ENCODE data around the gene PTTG1IP2.

The PTTG1IP2 gene

GRCh38 chr7:90469554-90469953 lies at the start of gene PTTG1IP2:
Gene PTTG1IP2 (plus strand): TSS chr7:90469639. CDS start chr7:90469787, 148 bp downstream.
- Histone ChIP-seq H3K27me3 (no peaks in the 10 kb centered on the region), H3K36me3 (0 out of 2 replicates have a peak, but pooled peaks cover under 1% of the 10 kb centered on the region), H3K9me3 (peaks cover 17% of the 10 kb centered on the region), H3K9ac (no peak within 1 kb of the TSS), H4K20me1 (no peaks in the 10 kb centered on the region), H3K4me3 (no peak within 1 kb of the TSS), H3K27ac (no peak within 1 kb of the TSS), H3K4me1 (no peaks in the 10 kb centered on the region), H3K4me2 (no peak within 1 kb of the TSS)
- TF ChIP-seq Cebpa-rat (IDR thresholded peaks at IDR 0.05) = no peak

- no peak overlapping the region for H3K4me3 ChIP-seq
- H3K36me3 ChIP-seq = no peaks in the 10 kb centered on the region
- no peak overlapping the region for H3K9ac ChIP-seq
- H3K9me3 ChIP-seq = no peaks in the 10 kb centered on the region
- H3K4me1 ChIP-seq = no peaks in the 10 kb centered on the region
- H3K4me2 ChIP-seq = no peak overlapping the region
- no peaks in the 10 kb centered on the region for H4K20me1 ChIP-seq
- no peak for TF ChIP-seq Cebpa-rat (IDR thresholded peaks at IDR 0.05)
- no peak overlapping the region for H3K27ac ChIP-seq
- H3K27me3 ChIP-seq = no peaks in the 10 kb centered on the region
These were observed 47.8 kb upstream of the PTTG1IP2 start for GRCh38 chr7:90421651-90422050.

- no peaks in the 10 kb centered on the region for H4K20me1 ChIP-seq
- no peaks in the 10 kb centered on the region for H3K9me3 ChIP-seq
- no peaks in the 10 kb centered on the region for H3K36me3 ChIP-seq
- H3K9ac ChIP-seq = no peak overlapping the region
- H3K4me1 ChIP-seq = no peaks in the 10 kb centered on the region
- H3K27me3 ChIP-seq = no peaks in the 10 kb centered on the region
- no peak overlapping the region for H3K4me3 ChIP-seq
- no peak overlapping the region for H3K4me2 ChIP-seq
- no peak for TF ChIP-seq Cebpa-rat (IDR thresholded peaks at IDR 0.05)
- no peak overlapping the region for H3K27ac ChIP-seq
These were observed 44.7 kb upstream of the PTTG1IP2 start for GRCh38 chr7:90424720-90425119.

GRCh38 chr7:90425376-90425775 lies 44.1 kb upstream of the PTTG1IP2 start:
- H3K4me2 ChIP-seq = no peak overlapping the region
- H3K4me3 ChIP-seq = no peak overlapping the region
- no peaks in the 10 kb centered on the region for H3K9me3 ChIP-seq
- no peak overlapping the region for H3K9ac ChIP-seq
- no peaks in the 10 kb centered on the region for H3K27me3 ChIP-seq
- H4K20me1 ChIP-seq = no peaks in the 10 kb centered on the region
- no peaks in the 10 kb centered on the region for H3K4me1 ChIP-seq
- no peak for TF ChIP-seq Cebpa-rat (IDR thresholded peaks at IDR 0.05)
- H3K36me3 ChIP-seq = no peaks in the 10 kb centered on the region
- no peak overlapping the region for H3K27ac ChIP-seq

- peaks cover 21% of the 10 kb centered on the region for H3K9me3 ChIP-seq
- no peaks in the 10 kb centered on the region for H3K27me3 ChIP-seq
- no peak overlapping the region for H3K27ac ChIP-seq
- H3K36me3 ChIP-seq = no peaks in the 10 kb centered on the region
- TF ChIP-seq Cebpa-rat (IDR thresholded peaks at IDR 0.05) = no peak
- no peak overlapping the region for H3K9ac ChIP-seq
- H3K4me1 ChIP-seq = no peaks in the 10 kb centered on the region
- no peak overlapping the region for H3K4me3 ChIP-seq
- H3K4me2 ChIP-seq = no peak overlapping the region
- H4K20me1 ChIP-seq = no peaks in the 10 kb centered on the region
These were observed 38.6 kb upstream of the PTTG1IP2 start for GRCh38 chr7:90430614-90431460.

- Histone ChIP-seq H3K4me1 (no peaks in the 10 kb centered on the region), H3K4me3 (no peak overlapping the region), H3K36me3 (no peaks in the 10 kb centered on the region), H3K9me3 (peaks cover 26% of the 10 kb centered on the region), H4K20me1 (no peaks in the 10 kb centered on the region), H3K4me2 (no peak overlapping the region), H3K9ac (no peak overlapping the region), H3K27ac (no peak overlapping the region), H3K27me3 (no peaks in the 10 kb centered on the region)
- no peak for TF ChIP-seq Cebpa-rat (IDR thresholded peaks at IDR 0.05)
These were observed 36.7 kb upstream of the PTTG1IP2 start for GRCh38 chr7:90432752-90433151.

GRCh38 chr7:90433221-90433620 lies 36.2 kb upstream of the PTTG1IP2 start:
- no peak overlapping the region for H3K4me3 ChIP-seq
- no peak overlapping the region for H3K4me2 ChIP-seq
- no peak overlapping the region for H3K27ac ChIP-seq
- H4K20me1 ChIP-seq = no peaks in the 10 kb centered on the region
- H3K27me3 ChIP-seq = no peaks in the 10 kb centered on the region
- H3K9me3 ChIP-seq = peaks cover 30% of the 10 kb centered on the region
- H3K36me3 ChIP-seq = no peaks in the 10 kb centered on the region
- no peak overlapping the region for H3K9ac ChIP-seq
- H3K4me1 ChIP-seq = no peaks in the 10 kb centered on the region
- TF ChIP-seq Cebpa-rat (IDR thresholded peaks at IDR 0.05) = no peak

GRCh38 chr7:90445633-90446032 lies 23.8 kb upstream of the PTTG1IP2 start:
- Histone ChIP-seq H3K27ac (no peak overlapping the region), H3K9ac (no peak overlapping the region), H3K4me2 (no peak overlapping the region), H3K9me3 (no peaks in the 10 kb centered on the region), H3K4me1 (no peaks in the 10 kb centered on the region), H4K20me1 (no peaks in the 10 kb centered on the region), H3K27me3 (no peaks in the 10 kb centered on the region), H3K36me3 (no peaks in the 10 kb centered on the region), H3K4me3 (no peak overlapping the region)
- TF ChIP-seq Cebpa-rat (IDR thresholded peaks at IDR 0.05) = no peak

GRCh38 chr7:90446137-90446899 lies 23.1 kb upstream of the PTTG1IP2 start:
- Histone ChIP-seq H3K9me3 (no peaks in the 10 kb centered on the region), H3K27me3 (no peaks in the 10 kb centered on the region), H3K27ac (no peak overlapping the region), H3K4me2 (no peak overlapping the region), H3K4me1 (no peaks in the 10 kb centered on the region), H4K20me1 (no peaks in the 10 kb centered on the region), H3K36me3 (no peaks in the 10 kb centered on the region), H3K4me3 (no peak overlapping the region), H3K9ac (no peak overlapping the region)
- no peak for TF ChIP-seq Cebpa-rat (IDR thresholded peaks at IDR 0.05)

- Histone ChIP-seq H3K4me1 (no peaks in the 10 kb centered on the region), H3K4me3 (no peak overlapping the region), H3K27ac (no peak overlapping the region)
These were observed 16.1 kb upstream of the PTTG1IP2 start for GRCh38 chr7:90453259-90453891.

More at GRCh38 chr7:90453259-90453891, 16.1 kb upstream of the PTTG1IP2 start:
- no peak for TF ChIP-seq Cebpa-rat (IDR thresholded peaks at IDR 0.05)
- Histone ChIP-seq H3K4me2 (no peak overlapping the region), H4K20me1 (no peaks in the 10 kb centered on the region), H3K36me3 (no peaks in the 10 kb centered on the region), H3K9ac (no peak overlapping the region), H3K27me3 (no peaks in the 10 kb centered on the region), H3K9me3 (no peaks in the 10 kb centered on the region)
